GM19240 (cell line): Measurements from ENCODE around the gene MAP2K7.
A peak's percentile ranks its signal among the peaks of the same experiment; 100 is the strongest.
"Not testable (repeated sequence)": the region's sequence is repeated elsewhere in the genome, so short reads cannot be mapped to it uniquely, and the experiment has no call there.

ENCODE experiments used
- DNase-seq: peaks from one replicate; pipeline ENCODE4 v3.0.0; 2011; ENCODE audit warnings: low spot score; ENCODE audit not compliant: insufficient read length

Gene MAP2K7

GRCh38 chr19:7903244-7904073, at the start of gene MAP2K7:
Gene MAP2K7 (plus strand): TSS chr19:7903877. CDS start chr19:7903945, 68 bp downstream.
- peak; percentile 99 for DNase-seq

- no peak for DNase-seq
Measured at GRCh38 chr19:7855426-7856108, 48.1 kb upstream of the MAP2K7 start.

DNA sequence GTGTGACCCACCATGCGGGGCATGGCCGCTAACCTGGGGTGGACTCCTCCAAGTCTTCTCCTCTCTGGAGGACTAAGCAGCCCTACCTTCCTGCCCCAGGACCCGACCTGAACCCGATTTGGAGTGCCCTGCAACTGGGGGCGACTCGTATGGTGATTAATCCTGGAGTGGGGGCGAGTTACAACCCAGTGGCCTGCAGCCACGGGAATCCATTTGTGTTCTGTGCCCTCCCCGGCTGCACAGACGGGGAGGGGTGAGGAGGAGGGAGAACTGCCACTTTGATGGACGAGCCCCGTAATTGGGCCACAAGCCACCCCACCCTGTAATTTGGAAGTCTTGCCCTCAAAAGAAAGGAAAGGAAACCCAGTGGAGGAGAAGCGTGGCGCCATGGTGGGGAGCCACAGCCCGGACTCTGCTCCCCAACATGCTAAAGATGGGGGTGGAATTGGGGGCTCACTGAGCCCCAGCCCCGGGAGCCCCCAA, 47.5 kb upstream of the MAP2K7 start:
- DNase-seq = no peak

DNA sequence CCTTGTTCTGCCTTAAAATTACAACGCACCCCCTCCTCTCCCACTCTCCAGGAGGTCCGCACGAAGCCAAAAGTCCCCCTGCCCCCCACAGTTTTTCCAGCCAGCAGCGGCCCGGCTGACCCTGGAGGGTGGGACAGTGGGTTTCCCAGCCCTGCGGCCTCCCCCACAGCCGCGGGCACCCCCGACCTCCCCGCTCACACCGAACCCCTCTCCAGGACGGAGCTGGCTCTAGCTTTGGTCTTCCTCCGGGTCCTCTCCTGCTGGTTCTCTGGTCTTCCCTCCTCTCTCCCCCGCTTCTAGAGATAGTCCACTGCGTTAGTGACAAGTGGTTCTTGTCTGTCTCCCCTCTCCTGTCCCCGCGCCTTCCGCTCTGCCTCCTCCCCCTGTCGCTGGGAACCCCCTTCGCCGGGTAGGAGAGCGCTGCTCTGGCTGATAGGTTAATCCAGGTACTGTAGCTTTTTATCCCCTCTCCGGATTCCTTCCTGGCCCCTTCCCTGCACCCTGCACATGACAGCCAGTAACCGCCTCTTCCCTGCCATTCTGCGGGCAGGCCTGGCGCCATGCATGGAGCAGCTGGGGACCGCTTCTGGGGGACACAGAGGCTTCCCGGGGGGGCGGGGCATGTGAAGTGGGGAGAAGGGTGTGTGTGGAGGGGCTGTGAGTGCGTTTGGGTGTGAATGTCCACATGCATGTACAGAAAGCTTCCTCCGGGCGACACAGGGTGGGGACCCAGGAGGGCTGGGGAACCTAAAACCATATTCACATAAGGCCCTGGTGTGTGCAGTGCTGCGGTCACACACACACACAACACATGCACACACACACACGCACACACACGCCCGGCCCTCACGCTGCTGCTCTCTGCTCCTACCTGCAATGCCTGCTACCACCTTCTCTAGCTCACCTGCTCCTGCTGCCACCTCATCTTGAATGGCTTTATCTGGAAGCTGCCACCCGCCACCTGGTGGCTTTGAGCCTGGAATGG, 46.7 kb upstream of the MAP2K7 start:
- DNase-seq = no peak

DNA sequence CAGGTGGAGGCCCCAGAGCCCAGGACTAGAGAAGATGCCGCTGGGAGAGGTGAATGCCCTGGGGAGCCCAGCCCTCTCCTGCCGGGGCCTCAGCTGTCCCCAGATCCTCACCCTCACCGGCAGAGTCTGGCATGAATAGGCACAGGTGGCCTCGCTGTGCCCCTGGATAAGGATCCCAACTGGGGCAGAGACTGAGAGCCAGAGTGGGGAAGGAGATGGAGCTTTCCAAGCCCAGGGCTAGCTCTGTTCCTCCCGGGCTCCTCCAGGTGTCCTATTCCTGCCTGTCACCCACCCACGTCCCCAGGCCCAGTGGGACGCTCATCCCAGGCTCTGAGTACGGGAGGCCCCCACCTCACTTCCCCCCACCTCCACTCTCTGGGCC, 46.0 kb upstream of the MAP2K7 start:
- DNase-seq = no peak

DNA sequence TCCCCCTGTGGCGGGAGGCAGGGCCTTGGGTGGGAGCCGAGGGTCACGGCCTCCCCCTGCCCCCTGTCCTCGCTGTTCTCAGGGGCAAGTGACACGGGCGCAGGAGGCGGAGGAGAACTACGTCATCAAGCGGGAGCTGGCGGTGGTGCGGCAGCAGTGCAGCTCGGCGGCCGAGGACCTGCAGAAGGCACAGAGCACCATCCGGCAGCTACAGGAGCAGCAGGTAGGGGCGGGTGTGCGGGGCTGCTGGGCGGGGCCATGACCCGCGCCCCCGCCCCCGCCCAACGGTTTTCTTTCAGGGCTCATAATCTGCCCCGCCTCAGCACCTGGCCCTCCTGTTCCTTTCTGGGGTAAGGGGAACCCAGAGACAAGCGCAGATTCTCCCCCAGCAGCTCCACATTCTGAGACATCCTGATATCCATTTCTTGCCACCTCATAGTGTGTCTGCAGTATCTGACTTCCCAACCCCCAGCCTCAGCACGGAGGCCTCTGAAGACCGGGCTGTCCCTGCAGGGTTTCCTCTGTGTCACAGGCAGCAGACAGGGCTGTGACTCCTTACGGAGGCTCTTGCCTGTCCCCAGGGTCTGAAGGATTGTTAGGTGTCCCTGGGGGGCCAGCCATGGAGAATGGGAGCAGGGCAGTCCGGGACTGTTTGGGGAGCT, 45.4 kb upstream of the MAP2K7 start:
- DNase-seq = no peak

DNA sequence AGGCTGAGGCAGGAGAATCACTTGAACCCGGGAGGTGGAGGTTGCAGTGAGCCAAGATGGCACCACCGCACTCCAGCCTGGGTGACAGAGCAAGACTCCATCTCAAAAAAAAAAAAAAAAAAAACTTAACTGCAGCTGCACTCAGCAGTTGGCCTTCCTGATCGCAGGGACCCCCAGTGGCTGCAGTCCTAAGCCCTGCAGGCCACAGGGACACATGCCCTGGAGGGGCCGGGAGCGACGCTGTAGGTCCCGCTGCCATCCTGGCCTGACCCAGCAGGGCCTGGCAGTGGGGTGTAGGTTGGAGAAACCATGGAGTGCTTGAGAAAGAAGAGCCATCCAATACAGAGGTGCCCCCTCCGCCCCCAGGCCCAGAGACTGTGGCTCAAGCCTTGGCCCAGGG, 44.6 kb upstream of the MAP2K7 start:
- DNase-seq = not testable (repeated sequence)

GRCh38 chr19:7859831-7860713, 43.6 kb upstream of the MAP2K7 start:
- DNase-seq = no peak

- DNase-seq = no peak
Measured at GRCh38 chr19:7860714-7861618, 42.7 kb upstream of the MAP2K7 start.

DNA sequence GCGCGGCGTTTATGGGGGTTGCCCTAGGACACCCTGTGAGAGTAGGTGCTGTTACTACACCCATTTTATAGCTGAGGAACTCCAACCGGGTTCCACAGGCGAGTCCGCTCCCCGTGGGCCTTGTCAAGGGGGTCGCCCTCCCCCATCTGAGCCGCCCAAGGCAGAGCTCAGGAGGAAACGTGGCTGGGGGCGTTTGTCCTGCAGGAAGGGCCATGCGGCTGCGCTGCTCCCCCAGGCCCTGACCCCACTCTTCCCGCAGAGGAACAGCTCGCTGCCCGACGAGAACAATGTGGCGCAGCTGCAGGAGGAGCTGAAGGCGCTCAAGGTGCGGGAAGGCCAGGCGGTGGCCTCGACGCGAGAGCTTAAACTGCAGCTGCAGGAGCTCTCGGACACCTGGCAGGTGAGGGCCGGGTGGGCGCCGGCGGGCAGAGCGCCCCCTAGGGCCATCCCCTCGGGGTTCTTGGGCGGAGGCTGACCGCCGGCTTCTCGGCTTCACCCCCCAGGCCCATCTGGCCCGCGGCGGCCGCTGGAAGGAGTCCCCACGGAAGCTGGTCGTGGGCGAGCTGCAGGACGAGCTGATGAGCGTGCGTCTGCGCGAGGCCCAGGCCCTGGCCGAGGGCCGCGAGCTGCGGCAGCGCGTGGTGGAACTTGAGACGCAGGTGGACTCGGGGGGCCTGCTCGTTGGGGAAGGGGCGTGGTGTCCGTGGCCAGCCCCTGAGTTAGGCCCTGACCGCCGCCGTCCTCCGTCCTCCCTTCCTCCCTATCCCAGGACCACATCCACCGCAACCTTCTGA, 41.9 kb upstream of the MAP2K7 start:
- DNase-seq = no peak

DNA sequence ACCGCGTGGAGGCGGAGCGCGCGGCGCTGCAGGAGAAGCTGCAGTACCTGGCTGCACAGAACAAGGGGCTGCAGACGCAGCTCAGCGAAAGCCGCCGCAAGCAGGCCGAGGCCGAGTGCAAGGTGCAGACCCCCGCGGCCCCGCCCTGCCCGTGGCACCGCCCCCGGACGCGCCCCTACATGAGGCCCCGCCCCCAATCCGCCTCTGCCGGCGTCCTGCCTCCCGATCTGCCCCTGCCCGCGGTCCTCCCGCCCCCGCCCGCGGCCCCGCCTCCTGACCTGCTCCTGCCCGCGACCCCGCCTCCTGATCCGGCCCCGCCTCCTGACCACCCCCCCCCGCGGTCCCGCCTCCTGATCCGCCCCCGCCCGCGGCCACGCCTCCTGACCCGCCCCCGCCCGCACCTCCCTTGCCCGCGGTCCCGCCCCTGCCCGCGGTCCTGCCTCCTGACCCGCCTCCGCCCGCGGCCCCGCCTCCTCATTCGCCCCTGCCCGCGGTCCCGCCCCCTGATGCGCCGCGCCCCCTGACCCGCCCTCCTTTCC, 41.2 kb upstream of the MAP2K7 start:
- DNase-seq = no peak

- DNase-seq = no peak
Measured at GRCh38 chr19:7863157-7863970, 40.3 kb upstream of the MAP2K7 start.

GRCh38 chr19:7863971-7864689, 39.5 kb upstream of the MAP2K7 start:
- no peak for DNase-seq

DNA sequence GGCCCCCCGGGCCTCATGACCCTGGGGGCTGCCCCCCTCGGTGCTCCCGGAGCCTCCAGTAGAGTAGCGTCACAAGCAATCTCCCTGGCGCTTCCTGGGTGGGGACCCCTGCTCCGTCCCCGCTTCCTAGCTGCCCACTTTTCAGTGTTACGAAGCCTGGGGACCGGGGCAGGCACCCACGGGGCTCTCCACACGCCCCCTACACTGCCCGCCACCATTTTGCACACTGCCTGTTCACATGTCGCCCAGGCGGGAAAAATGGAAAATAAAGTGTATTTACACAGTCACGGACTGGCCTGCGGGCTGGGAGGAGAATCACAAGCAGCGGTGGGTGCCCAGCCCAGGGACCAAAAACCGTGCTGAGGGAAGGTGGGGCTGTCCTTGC, 39.0 kb upstream of the MAP2K7 start:
- DNase-seq = no peak

- DNase-seq = no peak
Measured at GRCh38 chr19:7865262-7865911, 38.3 kb upstream of the MAP2K7 start.
